ENCODE measurements around the gene ZAP70. TPM values are rescaled to one million over a fixed set of nuclear protein-coding genes. Genes with fewer than 3 reads are reported as not detected.

ZAP70 gene
- total RNA-seq, 4 donors from 2014 or later = 0.46 to 2.2 (median 1.5) TPM

- no peak overlapping the region for H3K27ac ChIP-seq
- H3K9me3 ChIP-seq = no peaks in the 10 kb centered on the region
- TF ChIP-seq POLR2A (IDR thresholded peaks at IDR 0.05) (no peak), POLR2AphosphoS5 (IDR thresholded peaks at IDR 0.05) (no peak), EP300 (IDR thresholded peaks at IDR 0.05) (no peak)
- TF ChIP-seq, protein P1, sequence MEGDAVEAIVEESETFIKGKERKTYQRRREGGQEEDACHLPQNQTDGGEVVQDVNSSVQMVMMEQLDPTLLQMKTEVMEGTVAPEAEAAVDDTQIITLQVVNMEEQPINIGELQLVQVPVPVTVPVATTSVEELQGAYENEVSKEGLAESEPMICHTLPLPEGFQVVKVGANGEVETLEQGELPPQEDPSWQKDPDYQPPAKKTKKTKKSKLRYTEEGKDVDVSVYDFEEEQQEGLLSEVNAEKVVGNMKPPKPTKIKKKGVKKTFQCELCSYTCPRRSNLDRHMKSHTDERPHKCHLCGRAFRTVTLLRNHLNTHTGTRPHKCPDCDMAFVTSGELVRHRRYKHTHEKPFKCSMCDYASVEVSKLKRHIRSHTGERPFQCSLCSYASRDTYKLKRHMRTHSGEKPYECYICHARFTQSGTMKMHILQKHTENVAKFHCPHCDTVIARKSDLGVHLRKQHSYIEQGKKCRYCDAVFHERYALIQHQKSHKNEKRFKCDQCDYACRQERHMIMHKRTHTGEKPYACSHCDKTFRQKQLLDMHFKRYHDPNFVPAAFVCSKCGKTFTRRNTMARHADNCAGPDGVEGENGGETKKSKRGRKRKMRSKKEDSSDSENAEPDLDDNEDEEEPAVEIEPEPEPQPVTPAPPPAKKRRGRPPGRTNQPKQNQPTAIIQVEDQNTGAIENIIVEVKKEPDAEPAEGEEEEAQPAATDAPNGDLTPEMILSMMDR (IDR thresholded peaks at IDR 0.05) = no peak
- H3K36me3 ChIP-seq = peaks cover 0 to 94% of the 10 kb centered on the region in 2 donors
- H3K4me3 ChIP-seq = no peak overlapping the region
- no peak for ATAC-seq
- H3K4me1 ChIP-seq = peaks cover 0 to 12% (median 0%) of the 10 kb centered on the region in 3 donors
- H3K27me3 ChIP-seq = no peaks in the 10 kb centered on the region
- 74% methylated on average over 14 of the region's 20 CpGs; no CpG with 5 or more reads in 1 of the 2 donors for WGBS, 2 donors (ENCODE audit: low coverage in 1 of 2)
Observed at GRCh38 chr2:97763176-97763845, 49.9 kb downstream of the ZAP70 start.

GRCh38 chr2:97764559-97765263 is 51.3 kb downstream of the ZAP70 start:
- 94% methylated on average over 2 of the region's 11 CpGs; no CpG with 5 or more reads in 1 of the 2 donors for WGBS, 2 donors (ENCODE audit: low coverage in 1 of 2)
- no peak for TF ChIP-seq POLR2A (IDR thresholded peaks at IDR 0.05)
- no peak for TF ChIP-seq POLR2AphosphoS5 (IDR thresholded peaks at IDR 0.05)
- TF ChIP-seq, protein P1 (IDR thresholded peaks at IDR 0.05) = no peak
- no peak for TF ChIP-seq EP300 (IDR thresholded peaks at IDR 0.05)
- Histone ChIP-seq H3K4me3 (no peak overlapping the region), H3K4me1 (peaks cover 0 to 12% (median 0%) of the 10 kb centered on the region in 3 donors), H3K27ac (no peak overlapping the region), H3K9me3 (no peaks in the 10 kb centered on the region), H3K27me3 (no peaks in the 10 kb centered on the region), H3K36me3 (peaks cover 0 to 80% of the 10 kb centered on the region in 2 donors)
- ATAC-seq = no peak

DNA sequence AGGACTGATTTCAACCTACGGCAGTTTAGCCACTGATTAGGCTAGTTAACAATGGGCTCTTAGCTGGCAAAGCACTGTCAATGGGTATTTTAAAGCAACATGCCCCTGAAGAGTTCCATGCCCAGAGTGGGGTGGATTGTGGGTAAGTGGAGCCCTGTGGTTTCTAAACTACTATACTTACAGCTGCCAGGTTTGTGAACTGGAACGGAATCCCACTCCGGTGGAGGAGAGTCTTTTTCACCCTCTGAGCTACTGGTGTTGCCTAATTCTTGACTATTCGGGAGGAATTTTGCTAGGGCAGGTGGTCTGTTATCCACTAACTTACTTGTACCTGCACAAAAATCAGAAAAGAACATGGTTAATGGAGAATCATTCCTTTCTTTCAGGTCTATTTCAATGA is 52.6 kb downstream of the ZAP70 start:
- TF ChIP-seq EP300 (IDR thresholded peaks at IDR 0.05) (no peak), POLR2AphosphoS5 (IDR thresholded peaks at IDR 0.05) (no peak), POLR2A (IDR thresholded peaks at IDR 0.05) (no peak)
- TF ChIP-seq, protein P1 (IDR thresholded peaks at IDR 0.05) = no peak
- ATAC-seq = no peak
- Histone ChIP-seq H3K36me3 (peaks cover 0 to 68% of the 10 kb centered on the region in 2 donors), H3K4me3 (no peak overlapping the region), H3K4me1 (peaks cover 0 to 12% (median 0%) of the 10 kb centered on the region in 3 donors), H3K9me3 (no peaks in the 10 kb centered on the region), H3K27me3 (no peaks in the 10 kb centered on the region), H3K27ac (no peak overlapping the region)
- 94 to 95% methylated on average over 3 to 4 of the region's 4 CpGs for WGBS, 2 donors (ENCODE audit: low coverage in 1 of 2)

DNA sequence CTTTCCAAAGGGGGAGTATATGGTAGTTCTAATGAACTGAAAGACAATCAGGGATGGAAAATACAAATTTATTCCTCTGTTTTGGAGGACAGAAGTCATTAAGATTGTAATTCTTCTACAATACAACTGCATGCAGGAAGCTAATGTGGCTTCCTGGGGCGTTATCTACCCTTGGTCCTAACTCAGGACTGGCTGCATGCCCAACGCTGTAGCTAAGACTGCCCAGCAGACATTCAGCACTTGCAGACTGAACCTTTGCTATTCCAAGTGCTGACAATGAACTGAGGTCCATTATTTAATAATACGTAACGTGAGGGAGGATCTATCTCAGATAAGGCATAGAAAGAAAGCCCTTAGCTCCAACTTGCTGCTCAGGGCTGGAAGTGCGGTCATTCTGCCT is 53.2 kb downstream of the ZAP70 start:
- ATAC-seq = no peak
- peaks cover 0 to 12% (median 0%) of the 10 kb centered on the region in 3 donors for H3K4me1 ChIP-seq
- TF ChIP-seq POLR2AphosphoS5 (IDR thresholded peaks at IDR 0.05) = no peak
- TF ChIP-seq, protein P1 (IDR thresholded peaks at IDR 0.05) = no peak
- H3K9me3 ChIP-seq = no peaks in the 10 kb centered on the region
- no peak overlapping the region for H3K4me3 ChIP-seq
- H3K27me3 ChIP-seq = no peaks in the 10 kb centered on the region
- 75% methylated on average over 3 to 5 of the region's 5 CpGs for WGBS, 2 donors (ENCODE audit: low coverage in 1 of 2)
- H3K27ac ChIP-seq = no peak overlapping the region
- H3K36me3 ChIP-seq = peaks cover 0 to 65% of the 10 kb centered on the region in 2 donors

Data from gastroesophageal sphincter (tissue), 4 donors.